ENCODE data around the gene IFNB1. TPM values are rescaled to one million over a fixed set of nuclear protein-coding genes. Genes with fewer than 3 reads are reported as not detected.

Gene IFNB1
- not detected in 5 replicates for total RNA-seq (2022; extraction: Qiagen RNA extraction)

DNA sequence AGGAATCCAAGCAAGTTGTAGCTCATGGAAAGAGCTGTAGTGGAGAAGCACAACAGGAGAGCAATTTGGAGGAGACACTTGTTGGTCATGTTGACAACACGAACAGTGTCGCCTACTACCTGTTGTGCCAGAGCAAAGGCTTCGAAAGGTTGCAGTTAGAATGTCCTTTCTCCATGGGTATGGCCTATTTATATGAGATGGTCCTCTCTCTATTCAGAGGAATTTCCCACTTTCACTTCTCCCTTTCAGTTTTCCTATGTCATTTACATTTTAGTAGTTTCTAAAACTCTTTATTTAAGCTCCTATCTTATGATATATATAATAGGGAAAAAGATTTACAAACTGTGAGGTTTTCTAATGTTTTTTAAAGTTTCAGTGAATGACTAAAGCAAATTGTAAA is at the start of gene IFNB1:
TSS of gene IFNB1 (minus strand) at position 162 of the 400 bp plus-strand sequence. CDS start at position 89, 73 bp downstream.

GRCh38 chr9:21031091-21031807 is 46.5 kb downstream of the IFNB1 start, which contains the start of gene HACD4:
HACD4 (minus strand) TSS chr9:21031640; CDS start chr9:21031590, 50 bp downstream.

Other genes with a start within 250 kb of the IFNB1 start
- 0.85 to 1.2 TPM (median 1.0 TPM) in 5 replicates for gene HACD4, start 46.3 kb downstream of the IFNB1 start, total RNA-seq (2022; extraction: Qiagen RNA extraction)
- not detected in 5 replicates for gene IFNW1, start 63.9 kb upstream of the IFNB1 start, total RNA-seq (2022; extraction: Qiagen RNA extraction)
- not detected in 5 replicates for gene IFNA21, start 88.7 kb upstream of the IFNB1 start, total RNA-seq (2022; extraction: Qiagen RNA extraction)
- not detected in 5 replicates for gene IFNA4, start 109.6 kb upstream of the IFNB1 start, total RNA-seq (2022; extraction: Qiagen RNA extraction)
- gene IFNA7, start 124.3 kb upstream of the IFNB1 start, total RNA-seq (2022; extraction: Qiagen RNA extraction): not detected in 5 replicates
- gene IFNA10, start 129.2 kb upstream of the IFNB1 start, total RNA-seq (2022; extraction: Qiagen RNA extraction): not detected in 5 replicates
- gene IFNA16, start 139.4 kb upstream of the IFNB1 start, total RNA-seq (2022; extraction: Qiagen RNA extraction): not detected in 5 replicates
- gene IFNA17, start 150.3 kb upstream of the IFNB1 start, total RNA-seq (2022; extraction: Qiagen RNA extraction): not detected in 5 replicates
- gene IFNA14, start 162.1 kb upstream of the IFNB1 start, total RNA-seq (2022; extraction: Qiagen RNA extraction): not detected in 5 replicates
- gene IFNA5, start 227.4 kb upstream of the IFNB1 start, total RNA-seq (2022; extraction: Qiagen RNA extraction): not detected in 5 replicates